ENCODE measurements around the gene PLEKHB2.

DNA sequence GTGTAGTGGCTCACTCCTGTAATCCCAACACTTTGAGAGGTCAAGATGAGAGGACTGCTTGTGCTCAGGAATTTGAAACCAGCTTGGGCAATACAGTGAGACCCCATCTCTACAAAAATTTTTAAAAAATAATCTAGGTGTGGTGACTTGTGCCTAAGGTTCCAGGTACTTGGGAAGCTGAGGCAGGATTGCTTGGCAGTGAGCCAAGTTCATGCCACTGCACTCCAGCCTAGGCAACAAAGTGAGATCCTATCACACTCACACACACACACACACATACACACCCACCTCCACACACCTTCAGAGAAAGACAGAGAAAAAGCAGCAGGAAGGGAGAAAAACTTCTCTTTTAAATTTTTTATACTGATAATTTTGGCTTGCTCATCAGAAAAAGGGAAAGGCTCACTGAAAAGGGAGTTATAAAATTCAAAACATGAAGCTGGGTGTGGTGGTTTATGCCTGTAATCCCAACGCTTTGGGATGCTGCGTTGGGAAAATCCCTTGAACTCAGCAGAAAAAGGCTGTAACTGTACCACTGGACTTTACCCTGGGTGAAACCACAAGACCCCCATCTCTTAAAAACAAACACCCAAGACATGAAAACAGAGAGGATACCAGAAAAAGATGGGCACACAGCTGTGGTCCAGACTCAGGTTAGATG lies 37.5 kb upstream of the PLEKHB2 start:
- no peak for TF ChIP-seq EZH2phosphoT487 (IDR thresholded peaks at IDR 0.05; ENCODE audit: borderline replicate concordance, low read depth, low read length)
- TF ChIP-seq, protein P1, sequence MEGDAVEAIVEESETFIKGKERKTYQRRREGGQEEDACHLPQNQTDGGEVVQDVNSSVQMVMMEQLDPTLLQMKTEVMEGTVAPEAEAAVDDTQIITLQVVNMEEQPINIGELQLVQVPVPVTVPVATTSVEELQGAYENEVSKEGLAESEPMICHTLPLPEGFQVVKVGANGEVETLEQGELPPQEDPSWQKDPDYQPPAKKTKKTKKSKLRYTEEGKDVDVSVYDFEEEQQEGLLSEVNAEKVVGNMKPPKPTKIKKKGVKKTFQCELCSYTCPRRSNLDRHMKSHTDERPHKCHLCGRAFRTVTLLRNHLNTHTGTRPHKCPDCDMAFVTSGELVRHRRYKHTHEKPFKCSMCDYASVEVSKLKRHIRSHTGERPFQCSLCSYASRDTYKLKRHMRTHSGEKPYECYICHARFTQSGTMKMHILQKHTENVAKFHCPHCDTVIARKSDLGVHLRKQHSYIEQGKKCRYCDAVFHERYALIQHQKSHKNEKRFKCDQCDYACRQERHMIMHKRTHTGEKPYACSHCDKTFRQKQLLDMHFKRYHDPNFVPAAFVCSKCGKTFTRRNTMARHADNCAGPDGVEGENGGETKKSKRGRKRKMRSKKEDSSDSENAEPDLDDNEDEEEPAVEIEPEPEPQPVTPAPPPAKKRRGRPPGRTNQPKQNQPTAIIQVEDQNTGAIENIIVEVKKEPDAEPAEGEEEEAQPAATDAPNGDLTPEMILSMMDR (conservative IDR thresholded peaks at IDR 0.05; ENCODE audit: low read length), result no peak

Measured in OCI-LY7 (cell line).